ENCODE measurements around the gene SLC26A4.

The SLC26A4 gene

DNA sequence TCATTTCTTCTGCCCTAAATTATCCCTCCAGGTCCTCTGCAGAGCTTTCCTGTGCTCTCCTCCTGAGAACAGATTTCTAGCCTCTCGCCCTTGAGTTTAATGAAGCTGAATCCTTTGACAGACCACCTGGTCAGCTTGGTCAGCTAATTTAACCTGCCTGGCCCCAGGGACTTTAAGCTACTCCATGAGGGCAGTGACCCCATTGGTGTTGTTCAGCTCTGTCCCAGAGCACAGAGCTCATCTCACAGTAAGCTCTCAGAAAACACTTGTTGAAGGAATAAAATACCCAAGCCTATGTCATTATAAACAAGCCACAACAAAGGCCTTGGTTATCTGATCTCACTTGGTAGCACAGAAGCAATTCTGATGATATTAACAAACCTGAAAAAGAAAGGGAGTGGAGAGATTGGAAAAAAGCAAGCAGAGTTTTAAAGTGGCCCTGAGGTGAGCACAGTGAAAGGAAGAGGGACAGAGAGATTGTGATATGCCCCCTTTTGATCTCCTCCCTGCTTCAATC lies 24.4 kb downstream of the SLC26A4 start:
- Histone ChIP-seq H2AFZ (ENCODE audit: low read depth, low read length, severe bottlenecking) (no peak overlapping the region), H3K36me3 (ENCODE audit: low read length) (no peaks in the 10 kb centered on the region), H3K9ac (ENCODE audit: low read length) (no peak overlapping the region), H3K9me2 (replicated peaks; ENCODE audit: insufficient read depth, low read length) (no peaks in the 10 kb centered on the region), H3K27ac (ENCODE audit: low read depth, low read length) (no peak overlapping the region), H4K20me1 (ENCODE audit: low read depth, low read length) (no peaks in the 10 kb centered on the region), H3K9me3 (ENCODE audit: insufficient read depth, low read length) (no peaks in the 10 kb centered on the region), H3K4me3 (ENCODE audit: insufficient read depth, low read length, poor library complexity, severe bottlenecking) (no peak overlapping the region), H3K27me3 (ENCODE audit: low read length) (no peaks in the 10 kb centered on the region), H3K79me2 (ENCODE audit: insufficient read depth, low read length) (no peaks in the 10 kb centered on the region), H3K4me2 (ENCODE audit: low read depth, low read length, poor library complexity, severe bottlenecking) (no peak overlapping the region), H3F3A (ENCODE audit: insufficient read depth) (no peaks in the 10 kb centered on the region)
- TF ChIP-seq EZH2phosphoT487 (conservative IDR thresholded peaks at IDR 0.05; ENCODE audit: low read length) = no peak
- TF ChIP-seq, protein P1, sequence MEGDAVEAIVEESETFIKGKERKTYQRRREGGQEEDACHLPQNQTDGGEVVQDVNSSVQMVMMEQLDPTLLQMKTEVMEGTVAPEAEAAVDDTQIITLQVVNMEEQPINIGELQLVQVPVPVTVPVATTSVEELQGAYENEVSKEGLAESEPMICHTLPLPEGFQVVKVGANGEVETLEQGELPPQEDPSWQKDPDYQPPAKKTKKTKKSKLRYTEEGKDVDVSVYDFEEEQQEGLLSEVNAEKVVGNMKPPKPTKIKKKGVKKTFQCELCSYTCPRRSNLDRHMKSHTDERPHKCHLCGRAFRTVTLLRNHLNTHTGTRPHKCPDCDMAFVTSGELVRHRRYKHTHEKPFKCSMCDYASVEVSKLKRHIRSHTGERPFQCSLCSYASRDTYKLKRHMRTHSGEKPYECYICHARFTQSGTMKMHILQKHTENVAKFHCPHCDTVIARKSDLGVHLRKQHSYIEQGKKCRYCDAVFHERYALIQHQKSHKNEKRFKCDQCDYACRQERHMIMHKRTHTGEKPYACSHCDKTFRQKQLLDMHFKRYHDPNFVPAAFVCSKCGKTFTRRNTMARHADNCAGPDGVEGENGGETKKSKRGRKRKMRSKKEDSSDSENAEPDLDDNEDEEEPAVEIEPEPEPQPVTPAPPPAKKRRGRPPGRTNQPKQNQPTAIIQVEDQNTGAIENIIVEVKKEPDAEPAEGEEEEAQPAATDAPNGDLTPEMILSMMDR (IDR thresholded peaks at IDR 0.05; ENCODE audit: insufficient read depth, low read length, poor library complexity, severe bottlenecking) = no peak

DNA sequence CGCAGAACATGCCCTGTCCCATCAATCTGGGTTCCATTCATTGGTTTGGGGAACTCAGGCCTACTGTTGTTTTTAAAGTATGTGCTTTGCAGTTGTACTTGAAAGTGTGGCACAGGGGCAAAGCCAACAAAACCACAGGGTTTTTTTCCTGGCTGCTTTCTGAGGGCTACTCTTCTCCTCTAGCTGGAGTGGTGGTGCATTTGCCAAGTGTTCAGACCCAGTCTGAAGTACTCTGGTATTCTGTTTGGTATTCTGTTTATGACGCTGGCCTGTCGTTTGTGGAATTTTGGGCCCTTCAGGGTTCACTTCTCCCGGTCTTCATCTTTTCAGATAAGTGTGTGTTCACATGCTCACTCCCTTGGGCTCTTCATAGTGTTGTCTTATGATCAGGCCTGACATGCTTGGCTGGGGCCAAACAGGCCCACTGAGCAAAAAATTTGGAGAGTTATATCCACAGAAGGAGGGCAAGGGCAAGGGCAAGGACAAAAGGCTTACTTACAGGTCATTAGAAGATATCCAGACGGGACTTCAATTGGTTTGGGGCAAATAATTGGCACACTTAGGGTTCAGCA lies 26.3 kb downstream of the SLC26A4 start:
- Histone ChIP-seq H3K4me2 (ENCODE audit: low read depth, low read length, poor library complexity, severe bottlenecking) (no peak overlapping the region), H3K36me3 (ENCODE audit: low read length) (no peaks in the 10 kb centered on the region), H4K20me1 (ENCODE audit: low read depth, low read length) (no peaks in the 10 kb centered on the region), H3K9me2 (replicated peaks; ENCODE audit: insufficient read depth, low read length) (no peaks in the 10 kb centered on the region), H3K79me2 (ENCODE audit: insufficient read depth, low read length) (no peaks in the 10 kb centered on the region), H2AFZ (ENCODE audit: low read depth, low read length, severe bottlenecking) (no peak overlapping the region), H3K9me3 (ENCODE audit: insufficient read depth, low read length) (no peaks in the 10 kb centered on the region), H3K27ac (ENCODE audit: low read depth, low read length) (no peak overlapping the region), H3K9ac (ENCODE audit: low read length) (no peak overlapping the region), H3F3A (ENCODE audit: insufficient read depth) (no peaks in the 10 kb centered on the region), H3K27me3 (ENCODE audit: low read length) (no peaks in the 10 kb centered on the region), H3K4me3 (ENCODE audit: insufficient read depth, low read length, poor library complexity, severe bottlenecking) (no peak overlapping the region)
- TF ChIP-seq, protein P1 (IDR thresholded peaks at IDR 0.05; ENCODE audit: insufficient read depth, low read length, poor library complexity, severe bottlenecking) = no peak
- TF ChIP-seq EZH2phosphoT487 (conservative IDR thresholded peaks at IDR 0.05; ENCODE audit: low read length) = no peak

DNA sequence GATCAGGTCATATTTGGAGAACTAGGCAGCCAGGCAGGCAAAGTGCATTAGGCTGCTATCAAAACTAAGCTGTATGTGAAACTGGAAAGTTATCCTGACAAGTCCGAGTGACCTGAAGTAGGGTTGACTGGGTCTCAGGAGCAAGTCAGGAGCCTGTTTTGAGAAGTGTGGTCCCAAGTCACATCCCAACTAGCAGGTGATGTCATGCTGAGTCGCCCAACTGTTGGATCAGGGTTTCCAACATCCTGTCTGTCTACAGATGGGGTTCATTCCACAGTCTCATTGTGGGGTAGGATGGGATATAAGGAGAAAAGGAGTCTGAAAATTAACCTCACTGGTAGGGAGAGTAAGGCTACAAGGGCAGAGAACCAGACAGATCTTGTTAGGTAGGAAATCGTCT lies 27.0 kb downstream of the SLC26A4 start:
- H3K79me2 ChIP-seq (ENCODE audit: insufficient read depth, low read length) = no peaks in the 10 kb centered on the region
- H3K9me2 ChIP-seq (replicated peaks; ENCODE audit: insufficient read depth, low read length) = no peaks in the 10 kb centered on the region
- H3F3A ChIP-seq (ENCODE audit: insufficient read depth) = no peaks in the 10 kb centered on the region
- H3K4me2 ChIP-seq (ENCODE audit: low read depth, low read length, poor library complexity, severe bottlenecking) = no peak overlapping the region
- no peaks in the 10 kb centered on the region for H4K20me1 ChIP-seq (ENCODE audit: low read depth, low read length)
- no peak overlapping the region for H2AFZ ChIP-seq (ENCODE audit: low read depth, low read length, severe bottlenecking)
- no peak overlapping the region for H3K9ac ChIP-seq (ENCODE audit: low read length)
- no peak overlapping the region for H3K27ac ChIP-seq (ENCODE audit: low read depth, low read length)
- H3K9me3 ChIP-seq (ENCODE audit: insufficient read depth, low read length) = no peaks in the 10 kb centered on the region
- no peak overlapping the region for H3K4me3 ChIP-seq (ENCODE audit: insufficient read depth, low read length, poor library complexity, severe bottlenecking)
- H3K27me3 ChIP-seq (ENCODE audit: low read length) = no peaks in the 10 kb centered on the region
- H3K36me3 ChIP-seq (ENCODE audit: low read length) = no peaks in the 10 kb centered on the region
- no peak for TF ChIP-seq EZH2phosphoT487 (conservative IDR thresholded peaks at IDR 0.05; ENCODE audit: low read length)
- TF ChIP-seq, protein P1 (IDR thresholded peaks at IDR 0.05; ENCODE audit: insufficient read depth, low read length, poor library complexity, severe bottlenecking) = no peak

All from SU-DHL-6 (cell line).